Stomach (tissue), 9 donors: ENCODE measurements around the gene EBF3. TPM values are rescaled to one million over a fixed set of nuclear protein-coding genes. Genes with fewer than 3 reads are reported as not detected.

Source experiments
- DNase-seq, 2 donors: peaks; one replicate each; pipeline versions ENCODE4 v3.0.0 to v3.0.0-alpha.2; 2013 to 2019
- H3K27ac ChIP-seq, 5 donors: fragments of 200-600 bp in 4 of 5; sonication (generic) in 4 of 5; one replicate each; pipeline ENCODE4 v1.5.1; 2013 to 2019; ENCODE audit warnings: mild to moderate bottlenecking in 1 of 5, moderate library complexity in 1 of 5
- H3K27me3 ChIP-seq, 3 donors: fragments of 200-600 bp; sonication (generic); one replicate each; pipeline ENCODE4 v1.5.1; 2017 to 2019; ENCODE audit warnings: mixed run types in 1 of 3
- H3K36me3 ChIP-seq, 4 donors: fragments of 200-600 bp; sonication (generic); 1 replicate in 3 of 4; 2 replicates in 1 of 4; pipeline ENCODE4 v1.5.1; 2016 to 2019
- H3K4me1 ChIP-seq, 4 donors: fragments of 200-600 bp; sonication (generic); one replicate each; pipeline ENCODE4 v1.5.1; 2016 to 2019
- H3K4me3 ChIP-seq, 4 donors: fragments of 200-600 bp; sonication (generic) in 3 of 4; one replicate each; pipeline ENCODE4 v1.5.1; 2016 to 2019; ENCODE audit warnings: mild to moderate bottlenecking in 1 of 4
- H3K9me3 ChIP-seq, 4 donors: fragments of 200-600 bp; sonication (generic); one replicate each; pipeline ENCODE4 v1.5.1; 2016 to 2019
- CTCF ChIP-seq, 7 experiments: fragments of 450-650 bp in 4 of 7; fragments of 200-600 bp in 3 of 7; sonication (generic) in 3 of 7; IDR thresholded peaks; one replicate each; pipeline ENCODE4 v1.5.1; 2016 to 2019; ENCODE audit warnings: antibody characterized with exemption in 7 of 7, control low read depth in 2 of 7, mild to moderate bottlenecking in 1 of 7
- EP300 ChIP-seq: sonication (generic); formaldehyde crosslinking; IDR thresholded peaks from one replicate; pipeline ENCODE4 v1.6.1; 2017; ENCODE audit warnings: antibody characterized with exemption
- POLR2A ChIP-seq, 4 donors: fragments of 450-650 bp; IDR thresholded peaks; one replicate each; pipeline ENCODE4 v1.6.1; 2016; ENCODE audit warnings: antibody characterized with exemption in 4 of 4, control low read depth in 2 of 4, mild to moderate bottlenecking in 1 of 4, moderate library complexity in 1 of 4
- POLR2AphosphoS5 ChIP-seq, 3 donors: sonication (generic); formaldehyde crosslinking; IDR thresholded peaks; one replicate each; pipeline ENCODE4 v1.6.1; 2016; ENCODE audit warnings: antibody characterized with exemption in 3 of 3
- WGBS, 5 donors: extraction: QIAGEN DNeasy Blood & Tissue Kit in 3 of 5; methylation state at CpG; one replicate each; pipeline versions ENCODE4 v1.1.5 to v1.1.7; 2013 to 2018; 5-methylcytosine and 5-hydroxymethylcytosine counted together
- intact Hi-C: fragments of 100-400 bp; cut with DNase I; formaldehyde crosslinking; loops from one replicate; pipeline ENCODE4 v1.15.1; 2023; ENCODE audit warnings: low total_unique reads
- polyA plus RNA-seq, 3 donors: library from polyadenylated mRNA; stranded (reverse); fragments of 200-250 nt; gene quantifications; one replicate each; pipeline ENCODE4 v1.2.3, GENCODE V29; 2013
- total RNA-seq, 5 donors: library from RNA; depleted of rRNA; stranded (reverse); fragments of >200 nt; gene quantifications; one replicate each; pipeline versions ENCODE4 v1.1.0 to v1.2.3, GENCODE V29; 2014 to 2016
- donor health status: healthy with polysubstance abuse.
- donor health status: Bipolar disorder and iron deficiency.
- donor health status: healthy.

Gene EBF3
- total and polyA plus RNA-seq, 8 donors: 0.19 to 7.3 (median 0.58) TPM; not detected in 3

GRCh38 chr10:129850790-129851189 lies 113.3 kb downstream of the EBF3 start:
- Histone ChIP-seq H3K36me3 (no peaks in the 10 kb centered on the region), H3K4me1 (peaks cover 0 to 31% (median 25%) of the 10 kb centered on the region in 4 donors), H3K9me3 (peaks cover 0 to 3% (median 0%) of the 10 kb centered on the region in 4 donors), H3K4me3 (no peak overlapping the region), H3K27me3 (peaks cover 0 to 28% (median 0%) of the 10 kb centered on the region in 3 donors), H3K27ac (no peak overlapping the region)
- no peak for DNase-seq
- TF ChIP-seq CTCF (IDR thresholded peaks at IDR 0.05): no peak
- no peak for TF ChIP-seq POLR2A (IDR thresholded peaks at IDR 0.05)
- no peak for TF ChIP-seq EP300
- no peak for TF ChIP-seq POLR2AphosphoS5 (IDR thresholded peaks at IDR 0.05)
- intact Hi-C loops: no loop called here
- 66 to 92% (median 91%) methylated on average over 13 of the region's 13 CpGs for WGBS, 5 donors

GRCh38 chr10:129850316-129850715 lies 113.8 kb downstream of the EBF3 start:
- DNase-seq: no peak
- intact Hi-C loops: no loop called here
- Histone ChIP-seq H3K4me3 (no peak overlapping the region), H3K36me3 (no peaks in the 10 kb centered on the region), H3K4me1 (peaks cover 0 to 31% (median 25%) of the 10 kb centered on the region in 4 donors), H3K9me3 (no peaks in the 10 kb centered on the region), H3K27ac (no peak overlapping the region), H3K27me3 (peaks cover 0 to 25% (median 0%) of the 10 kb centered on the region in 3 donors)
- TF ChIP-seq POLR2AphosphoS5 (IDR thresholded peaks at IDR 0.05) (no peak), CTCF (IDR thresholded peaks at IDR 0.05) (no peak), EP300 (no peak), POLR2A (IDR thresholded peaks at IDR 0.05) (no peak)
- 88 to 96% (median 90%) methylated on average over 10 of the region's 10 CpGs for WGBS, 5 donors

DNA sequence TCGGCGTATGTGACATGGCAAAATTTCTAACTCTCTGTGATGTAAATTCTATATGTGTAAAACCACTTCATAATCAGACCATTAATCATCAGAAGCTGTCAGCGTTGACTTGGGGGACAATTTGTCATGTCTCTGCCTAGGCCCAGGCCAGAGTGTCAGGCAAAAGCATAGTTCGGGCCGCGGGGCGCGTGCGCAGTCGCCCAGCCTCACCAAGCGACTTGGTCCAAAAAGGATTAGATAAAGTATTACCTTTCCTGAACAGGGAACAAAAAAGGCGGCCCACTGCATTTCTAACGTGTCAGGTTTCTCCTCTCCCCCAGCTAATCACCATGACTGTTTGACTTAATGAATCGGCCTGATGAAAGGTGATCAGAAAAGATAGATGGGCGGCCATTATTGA lies 114.2 kb downstream of the EBF3 start:
- Histone ChIP-seq H3K27ac (no peak overlapping the region), H3K9me3 (no peaks in the 10 kb centered on the region), H3K27me3 (peaks cover 0 to 25% (median 0%) of the 10 kb centered on the region in 3 donors), H3K36me3 (no peaks in the 10 kb centered on the region), H3K4me1 (peaks cover 0 to 31% (median 25%) of the 10 kb centered on the region in 4 donors), H3K4me3 (no peak overlapping the region)
- intact Hi-C loops: no loop called here
- no peak for TF ChIP-seq EP300
- no peak for TF ChIP-seq CTCF (IDR thresholded peaks at IDR 0.05)
- TF ChIP-seq POLR2AphosphoS5 (IDR thresholded peaks at IDR 0.05): no peak
- TF ChIP-seq POLR2A (IDR thresholded peaks at IDR 0.05): no peak
- no peak for DNase-seq
- 76 to 92% (median 80%) methylated on average over 15 of the region's 15 CpGs for WGBS, 5 donors

DNA sequence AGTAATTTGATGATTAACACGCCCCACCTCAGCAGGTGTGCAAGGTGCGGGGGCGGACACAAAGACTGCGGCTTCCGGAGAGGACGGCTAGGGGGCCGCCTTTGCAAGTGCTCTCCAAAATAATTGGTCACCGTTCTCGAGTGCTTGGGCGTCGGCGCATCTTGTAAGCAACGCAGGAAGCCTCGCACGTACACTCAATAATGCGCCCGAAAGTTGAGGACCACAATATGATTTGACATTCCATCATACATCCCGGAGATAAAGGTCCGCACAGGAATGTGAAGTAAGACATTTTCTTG lies 114.7 kb downstream of the EBF3 start:
- no peak for DNase-seq
- no peaks in the 10 kb centered on the region for H3K36me3 ChIP-seq
- H3K4me1 ChIP-seq: peaks cover 0 to 28% (median 25%) of the 10 kb centered on the region in 4 donors
- peaks cover 0 to 25% (median 0%) of the 10 kb centered on the region in 3 donors for H3K27me3 ChIP-seq
- no peak overlapping the region for H3K4me3 ChIP-seq
- 94 to 97% (median 96%) methylated on average over 19 of the region's 19 CpGs for WGBS, 5 donors
- intact Hi-C loops: no loop called here
- no peak overlapping the region for H3K27ac ChIP-seq
- TF ChIP-seq EP300 (no peak), POLR2AphosphoS5 (IDR thresholded peaks at IDR 0.05) (no peak), CTCF (IDR thresholded peaks at IDR 0.05) (no peak), POLR2A (IDR thresholded peaks at IDR 0.05) (no peak)
- H3K9me3 ChIP-seq: no peaks in the 10 kb centered on the region
